GM23248 (cell line): ENCODE results near the gene ZNF536.

Source experiments
- EZH2 ChIP-seq: fragments of 200-600 bp; sonication (generic); IDR thresholded peaks from 2 replicates; pipeline ENCODE4 v1.6.1; 2018; ENCODE audit warnings: antibody characterized with exemption, mild to moderate bottlenecking; ENCODE audit not compliant: insufficient read depth, poor library complexity, severe bottlenecking
- EZH2phosphoT487 ChIP-seq: fragments of 200-600 bp; sonication (generic); IDR thresholded peaks from 2 replicates; pipeline ENCODE4 v1.6.1; 2018; ENCODE audit warnings: antibody characterized with exemption, moderate library complexity, mild to moderate bottlenecking, low read depth; ENCODE audit not compliant: insufficient read depth

GRCh38 chr19:30471441-30471840, 99.3 kb downstream of the ZNF536 start:
- no peak for TF ChIP-seq EZH2
- no peak for TF ChIP-seq EZH2phosphoT487
